ENCODE results near the gene ALDH1A3. TPM values are rescaled to one million over a fixed set of nuclear protein-coding genes. Genes with fewer than 3 reads are reported as not detected.

Gene ALDH1A3
- total and polyA plus RNA-seq, 4 donors = 2.5 to 21.6 (median 12.3) TPM

- 74% methylated on average over 3 of the region's 8 CpGs for WGBS (ENCODE audit: insufficient coverage)
- H3K27me3 ChIP-seq (ENCODE audit: control insufficient read depth, insufficient read depth, low read length) = peaks cover 59% of the 10 kb centered on the region
- H3K36me3 ChIP-seq (ENCODE audit: control insufficient read depth, insufficient read depth, low read length) = no peaks in the 10 kb centered on the region
These were observed 41.0 kb downstream of the ALDH1A3 start for GRCh38 chr15:100920516-100921135.

DNA sequence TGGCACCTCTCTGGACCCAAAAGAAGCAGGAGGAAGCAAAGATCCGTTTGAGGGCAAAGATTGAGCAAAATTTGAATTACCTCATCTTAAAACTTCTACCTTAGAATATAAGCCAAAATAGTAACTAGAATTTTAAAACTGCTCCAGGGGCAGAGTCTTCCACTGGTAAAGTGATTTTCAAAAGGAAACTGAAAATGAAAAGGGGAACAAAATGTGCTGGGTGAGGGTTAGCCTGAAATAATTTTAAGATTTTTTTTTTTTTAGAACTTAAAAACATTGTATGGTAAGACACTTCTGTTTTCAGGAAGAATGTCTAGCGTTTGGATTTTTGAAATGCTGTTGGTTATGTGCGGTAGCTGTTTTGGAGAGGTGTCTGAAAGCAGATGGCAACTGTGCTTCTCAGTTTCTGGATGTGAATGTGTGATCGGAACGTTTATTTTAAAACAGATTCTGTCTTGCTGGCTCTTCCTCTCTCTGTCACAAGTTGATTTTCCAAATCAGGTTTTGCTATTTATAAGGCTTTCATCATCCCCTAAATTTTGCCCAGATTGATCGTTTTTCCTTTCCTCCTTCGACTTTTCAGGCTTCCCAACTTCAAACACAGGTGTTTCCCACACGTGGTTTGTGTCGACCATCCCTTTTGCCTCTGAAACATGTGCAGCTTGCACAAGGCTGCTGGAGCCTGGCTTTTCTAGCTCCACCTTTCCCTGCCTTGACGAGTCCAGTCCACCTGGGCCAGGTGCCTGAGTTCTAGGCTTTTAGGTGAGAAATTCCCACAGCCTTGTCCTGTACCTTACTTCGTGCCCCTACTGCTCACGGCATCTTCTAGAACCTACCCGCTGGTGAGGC lies 42.8 kb downstream of the ALDH1A3 start:
- H3K27me3 ChIP-seq (ENCODE audit: control insufficient read depth, insufficient read depth, low read length) = peaks cover 56% of the 10 kb centered on the region
- DNase-seq (ENCODE audit: low read depth in 4 of 6, low spot score in 6 of 6) = peak in 1 of 6 donors; percentile 69
- peaks cover 18% of the 10 kb centered on the region for H3K4me1 ChIP-seq (ENCODE audit: control insufficient read depth, insufficient read depth, low read length)
- no peak overlapping the region for H3K27ac ChIP-seq (ENCODE audit: low read depth, low read length)
- WGBS (ENCODE audit: insufficient coverage) = 78% methylated on average over 11 of the region's 13 CpGs
- H3K4me3 ChIP-seq (ENCODE audit: low read depth, low read length) = no peak overlapping the region
- no peaks in the 10 kb centered on the region for H3K9me3 ChIP-seq (ENCODE audit: control insufficient read depth, insufficient read depth, low read length)
- no peaks in the 10 kb centered on the region for H3K36me3 ChIP-seq (ENCODE audit: control insufficient read depth, insufficient read depth, low read length)

More at GRCh38 chr15:100920516-100921135, 41.0 kb downstream of the ALDH1A3 start:
- Histone ChIP-seq H3K4me3 (ENCODE audit: low read depth, low read length) (no peak overlapping the region), H3K4me1 (ENCODE audit: control insufficient read depth, insufficient read depth, low read length) (peaks cover 18% of the 10 kb centered on the region), H3K9me3 (ENCODE audit: control insufficient read depth, insufficient read depth, low read length) (no peaks in the 10 kb centered on the region), H3K27ac (ENCODE audit: low read depth, low read length) (no peak overlapping the region)
- no peak for DNase-seq (ENCODE audit: low read depth in 4 of 6, low spot score in 6 of 6)

- no peak for DNase-seq (ENCODE audit: low read depth in 4 of 6, low spot score in 6 of 6)
- Histone ChIP-seq H3K4me3 (ENCODE audit: low read depth, low read length) (no peak overlapping the region), H3K27me3 (ENCODE audit: control insufficient read depth, insufficient read depth, low read length) (peaks cover 49% of the 10 kb centered on the region), H3K27ac (ENCODE audit: low read depth, low read length) (no peak overlapping the region), H3K9me3 (ENCODE audit: control insufficient read depth, insufficient read depth, low read length) (no peaks in the 10 kb centered on the region), H3K36me3 (ENCODE audit: control insufficient read depth, insufficient read depth, low read length) (no peaks in the 10 kb centered on the region), H3K4me1 (ENCODE audit: control insufficient read depth, insufficient read depth, low read length) (peaks cover 17% of the 10 kb centered on the region)
- 90% methylated on average over 2 of the region's 7 CpGs for WGBS (ENCODE audit: insufficient coverage)
These were observed 43.4 kb downstream of the ALDH1A3 start for GRCh38 chr15:100923076-100923475.

- H3K36me3 ChIP-seq (ENCODE audit: control insufficient read depth, insufficient read depth, low read length) = no peaks in the 10 kb centered on the region
- peaks cover 8% of the 10 kb centered on the region for H3K4me1 ChIP-seq (ENCODE audit: control insufficient read depth, insufficient read depth, low read length)
- no peak overlapping the region for H3K27ac ChIP-seq (ENCODE audit: low read depth, low read length)
- H3K27me3 ChIP-seq (ENCODE audit: control insufficient read depth, insufficient read depth, low read length) = peaks cover 41% of the 10 kb centered on the region
- no peak for DNase-seq (ENCODE audit: low read depth in 4 of 6, low spot score in 6 of 6)
- no peaks in the 10 kb centered on the region for H3K9me3 ChIP-seq (ENCODE audit: control insufficient read depth, insufficient read depth, low read length)
- H3K4me3 ChIP-seq (ENCODE audit: low read depth, low read length) = no peak overlapping the region
- WGBS (ENCODE audit: insufficient coverage) = 93% methylated on average over 5 of the region's 5 CpGs
These were observed 44.3 kb downstream of the ALDH1A3 start for GRCh38 chr15:100923902-100924301.

DNA sequence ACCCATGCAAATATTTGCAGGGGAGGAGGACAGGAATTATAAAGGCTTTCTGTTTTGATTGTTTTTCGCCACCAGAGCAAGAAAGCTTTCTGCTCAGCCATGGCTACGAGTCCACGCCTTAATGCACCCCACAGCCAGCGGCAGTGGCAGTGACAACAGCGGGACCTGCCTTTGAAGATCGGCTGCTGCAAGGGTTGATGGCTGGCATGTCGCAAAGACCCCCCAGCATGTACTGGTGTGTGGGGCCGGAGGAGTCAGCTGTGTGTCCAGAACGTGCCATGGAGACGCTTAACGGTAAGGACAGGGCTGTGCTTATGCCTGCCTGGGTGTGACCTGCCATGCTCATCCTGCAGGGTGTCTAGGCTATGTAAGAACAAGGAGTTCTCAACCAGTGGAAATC lies 44.8 kb downstream of the ALDH1A3 start:
- H3K9me3 ChIP-seq (ENCODE audit: control insufficient read depth, insufficient read depth, low read length) = no peaks in the 10 kb centered on the region
- no peak overlapping the region for H3K4me3 ChIP-seq (ENCODE audit: low read depth, low read length)
- H3K4me1 ChIP-seq (ENCODE audit: control insufficient read depth, insufficient read depth, low read length) = peaks cover 7% of the 10 kb centered on the region
- no peaks in the 10 kb centered on the region for H3K36me3 ChIP-seq (ENCODE audit: control insufficient read depth, insufficient read depth, low read length)
- peaks cover 38% of the 10 kb centered on the region for H3K27me3 ChIP-seq (ENCODE audit: control insufficient read depth, insufficient read depth, low read length)
- no peak for DNase-seq (ENCODE audit: low read depth in 4 of 6, low spot score in 6 of 6)
- no peak overlapping the region for H3K27ac ChIP-seq (ENCODE audit: low read depth, low read length)
- WGBS (ENCODE audit: insufficient coverage) = 86% methylated on average over 11 of the region's 11 CpGs

GRCh38 chr15:100925480-100925879 lies 45.8 kb downstream of the ALDH1A3 start:
- 100% methylated on average over 1 of the region's 8 CpGs for WGBS (ENCODE audit: insufficient coverage)
- H3K4me1 ChIP-seq (ENCODE audit: control insufficient read depth, insufficient read depth, low read length) = no peaks in the 10 kb centered on the region
- no peaks in the 10 kb centered on the region for H3K36me3 ChIP-seq (ENCODE audit: control insufficient read depth, insufficient read depth, low read length)
- H3K27me3 ChIP-seq (ENCODE audit: control insufficient read depth, insufficient read depth, low read length) = peaks cover 29% of the 10 kb centered on the region
- no peak for DNase-seq (ENCODE audit: low read depth in 4 of 6, low spot score in 6 of 6)
- H3K4me3 ChIP-seq (ENCODE audit: low read depth, low read length) = no peak overlapping the region
- no peak overlapping the region for H3K27ac ChIP-seq (ENCODE audit: low read depth, low read length)
- no peaks in the 10 kb centered on the region for H3K9me3 ChIP-seq (ENCODE audit: control insufficient read depth, insufficient read depth, low read length)

DNA sequence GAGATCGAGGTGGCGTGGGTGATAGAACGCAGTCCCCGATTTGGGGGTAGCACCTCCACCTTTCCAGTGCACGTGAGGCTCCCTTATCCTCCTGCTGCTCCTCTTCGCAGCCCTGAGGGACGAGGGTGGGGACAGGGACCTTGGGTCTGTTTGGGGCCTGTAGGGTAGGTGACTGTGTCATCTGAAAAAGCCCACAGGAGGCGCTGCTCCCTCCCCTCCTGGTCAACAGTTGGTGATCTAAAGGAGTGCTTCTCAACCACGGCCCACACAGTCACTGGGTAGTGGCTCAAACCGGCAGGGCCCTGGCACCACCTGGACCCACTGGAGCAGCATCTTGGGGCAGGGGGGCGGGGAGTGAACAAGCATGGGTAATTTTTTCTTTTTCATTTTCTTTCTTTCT lies 46.6 kb downstream of the ALDH1A3 start:
- DNase-seq (ENCODE audit: low read depth in 4 of 6, low spot score in 6 of 6) = no peak
- Histone ChIP-seq H3K27ac (ENCODE audit: low read depth, low read length) (no peak overlapping the region), H3K9me3 (ENCODE audit: control insufficient read depth, insufficient read depth, low read length) (no peaks in the 10 kb centered on the region), H3K4me1 (ENCODE audit: control insufficient read depth, insufficient read depth, low read length) (no peaks in the 10 kb centered on the region), H3K27me3 (ENCODE audit: control insufficient read depth, insufficient read depth, low read length) (peaks cover 21% of the 10 kb centered on the region), H3K4me3 (ENCODE audit: low read depth, low read length) (no peak overlapping the region), H3K36me3 (ENCODE audit: control insufficient read depth, insufficient read depth, low read length) (no peaks in the 10 kb centered on the region)
- 71% methylated on average over 7 of the region's 11 CpGs for WGBS (ENCODE audit: insufficient coverage)

DNA sequence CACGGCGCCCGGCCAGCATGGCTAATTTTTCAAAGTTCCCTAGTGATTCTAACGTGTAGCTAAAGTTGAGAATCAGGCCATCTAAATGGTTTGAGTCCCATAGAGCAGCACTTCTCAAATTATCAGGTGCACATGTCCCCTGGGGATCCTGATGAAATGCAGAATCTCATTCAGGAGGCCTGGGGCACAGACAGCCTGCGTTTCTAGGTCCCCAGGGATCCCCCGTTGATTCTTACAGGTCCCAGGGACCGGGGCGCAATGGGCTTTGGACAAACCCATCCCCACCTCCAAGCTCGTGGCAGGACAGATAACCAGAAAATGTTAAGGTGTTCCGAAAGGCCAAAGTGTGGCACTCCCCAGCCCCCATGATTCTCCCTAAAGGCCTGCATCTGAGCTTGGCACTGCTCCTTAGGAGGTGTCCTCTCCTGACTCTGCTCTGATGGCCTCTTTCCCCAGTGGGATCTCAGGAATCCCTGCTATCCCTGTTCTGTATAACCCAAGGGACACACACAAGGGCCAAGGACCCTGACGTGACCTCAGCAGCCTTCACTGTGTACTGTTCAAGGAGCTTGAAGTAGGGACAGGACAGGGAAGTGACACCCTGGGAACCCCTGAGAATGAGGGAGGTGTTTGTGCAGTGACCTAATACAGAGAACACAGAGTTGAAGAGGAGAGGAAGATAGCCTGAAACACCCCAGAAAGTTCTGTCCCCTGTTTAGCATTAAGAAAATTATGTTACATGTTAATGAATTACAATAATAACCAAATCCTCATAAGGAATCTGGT lies 47.5 kb downstream of the ALDH1A3 start:
- 90% methylated on average over 11 of the region's 11 CpGs for WGBS (ENCODE audit: insufficient coverage)
- H3K9me3 ChIP-seq (ENCODE audit: control insufficient read depth, insufficient read depth, low read length) = no peaks in the 10 kb centered on the region
- H3K27me3 ChIP-seq (ENCODE audit: control insufficient read depth, insufficient read depth, low read length) = peaks cover 18% of the 10 kb centered on the region
- no peaks in the 10 kb centered on the region for H3K4me1 ChIP-seq (ENCODE audit: control insufficient read depth, insufficient read depth, low read length)
- H3K4me3 ChIP-seq (ENCODE audit: low read depth, low read length) = no peak overlapping the region
- no peak for DNase-seq (ENCODE audit: low read depth in 4 of 6, low spot score in 6 of 6)
- no peak overlapping the region for H3K27ac ChIP-seq (ENCODE audit: low read depth, low read length)
- no peaks in the 10 kb centered on the region for H3K36me3 ChIP-seq (ENCODE audit: control insufficient read depth, insufficient read depth, low read length)

- H3K4me3 ChIP-seq (ENCODE audit: low read depth, low read length) = no peak overlapping the region
- WGBS (ENCODE audit: insufficient coverage) = 61% methylated on average over 9 of the region's 13 CpGs
- no peaks in the 10 kb centered on the region for H3K9me3 ChIP-seq (ENCODE audit: control insufficient read depth, insufficient read depth, low read length)
- peak in 1 of 6 donors; percentile 13 for DNase-seq (ENCODE audit: low read depth in 4 of 6, low spot score in 6 of 6)
- no peaks in the 10 kb centered on the region for H3K4me1 ChIP-seq (ENCODE audit: control insufficient read depth, insufficient read depth, low read length)
- H3K36me3 ChIP-seq (ENCODE audit: control insufficient read depth, insufficient read depth, low read length) = no peaks in the 10 kb centered on the region
- H3K27me3 ChIP-seq (ENCODE audit: control insufficient read depth, insufficient read depth, low read length) = peaks cover 7% of the 10 kb centered on the region
- H3K27ac ChIP-seq (ENCODE audit: low read depth, low read length) = no peak overlapping the region
These were observed 49.1 kb downstream of the ALDH1A3 start for GRCh38 chr15:100928632-100929280.
